WI38 (cell line): ENCODE data around the gene MCM10.

Source experiments
- H3K4me3 ChIP-seq: 2 replicates; pipeline ENCODE4 v1.5.1; 2011; ENCODE audit warnings: low read depth, mild to moderate bottlenecking, control low read depth, low read length
- CTCF ChIP-seq: IDR thresholded peaks from 2 replicates; pipeline ENCODE4 v1.5.1; 2012; ENCODE audit warnings: low read depth, mild to moderate bottlenecking, control low read depth, low read length

Gene MCM10

GRCh38 chr10:13121500-13121854 lies 39.9 kb upstream of the MCM10 start:
- H3K4me3 ChIP-seq: no peak overlapping the region
- no peak for TF ChIP-seq CTCF

- H3K4me3 ChIP-seq: no peak overlapping the region
- no peak for TF ChIP-seq CTCF
Measured at GRCh38 chr10:13136651-13137050, 24.7 kb upstream of the MCM10 start.

GRCh38 chr10:13139150-13139549 lies 22.2 kb upstream of the MCM10 start:
- TF ChIP-seq CTCF: no peak
- no peak overlapping the region for H3K4me3 ChIP-seq

GRCh38 chr10:13139676-13140075 lies 21.7 kb upstream of the MCM10 start:
- no peak overlapping the region for H3K4me3 ChIP-seq
- no peak for TF ChIP-seq CTCF

- H3K4me3 ChIP-seq: no peak overlapping the region
- TF ChIP-seq CTCF: no peak
Measured at GRCh38 chr10:13140627-13141190, 20.6 kb upstream of the MCM10 start.

- no peak for TF ChIP-seq CTCF
- H3K4me3 ChIP-seq: no peak overlapping the region
Measured at GRCh38 chr10:13143766-13144165, 17.6 kb upstream of the MCM10 start.

GRCh38 chr10:13144814-13145213 lies 16.5 kb upstream of the MCM10 start:
- no peak for TF ChIP-seq CTCF
- no peak overlapping the region for H3K4me3 ChIP-seq
